Measurements from ENCODE around the gene CHRNG. TPM values are rescaled to one million over a fixed set of nuclear protein-coding genes. Genes with fewer than 3 reads are reported as not detected.

Gene CHRNG
- total RNA-seq, 2 donors from 2014 or later, result not detected

DNA sequence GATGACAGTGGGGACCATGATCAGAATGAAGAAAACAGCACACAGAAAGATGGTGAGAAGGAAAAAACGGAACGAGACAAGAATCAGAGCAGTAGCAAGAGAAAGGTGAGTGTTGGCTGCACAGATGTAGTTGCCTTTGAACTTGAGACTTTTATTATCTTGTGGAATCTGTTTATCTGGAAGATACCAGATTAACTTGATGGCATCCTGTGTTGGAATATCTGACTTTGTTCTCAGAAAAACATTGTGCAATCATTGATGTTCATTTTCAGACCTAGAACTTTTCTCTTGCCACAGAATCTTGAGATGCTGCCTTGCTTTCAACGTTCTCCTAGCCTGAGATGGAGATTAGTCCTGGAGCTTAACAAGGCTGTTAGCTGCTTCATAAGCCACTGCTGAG, 16.9 kb downstream of the CHRNG start:
- H3K27ac ChIP-seq (ENCODE audit: low read depth, low read length), result no peak overlapping the region
- H3K4me1 Mint-ChIP-seq, result peaks cover 4% of the 10 kb centered on the region
- no peak overlapping the region for H3K9ac ChIP-seq (ENCODE audit: extremely low read depth, low read length, poor library complexity, severe bottlenecking)
- no peak overlapping the region for H3K4me3 ChIP-seq (ENCODE audit: low read length)
- H3K4me1 ChIP-seq (ENCODE audit: control insufficient read depth, insufficient read depth, low read length), result no peaks in the 10 kb centered on the region
- H3K36me3 Mint-ChIP-seq (ENCODE audit: low read depth), result peaks cover 53% of the 10 kb centered on the region
- TF ChIP-seq, protein P1, sequence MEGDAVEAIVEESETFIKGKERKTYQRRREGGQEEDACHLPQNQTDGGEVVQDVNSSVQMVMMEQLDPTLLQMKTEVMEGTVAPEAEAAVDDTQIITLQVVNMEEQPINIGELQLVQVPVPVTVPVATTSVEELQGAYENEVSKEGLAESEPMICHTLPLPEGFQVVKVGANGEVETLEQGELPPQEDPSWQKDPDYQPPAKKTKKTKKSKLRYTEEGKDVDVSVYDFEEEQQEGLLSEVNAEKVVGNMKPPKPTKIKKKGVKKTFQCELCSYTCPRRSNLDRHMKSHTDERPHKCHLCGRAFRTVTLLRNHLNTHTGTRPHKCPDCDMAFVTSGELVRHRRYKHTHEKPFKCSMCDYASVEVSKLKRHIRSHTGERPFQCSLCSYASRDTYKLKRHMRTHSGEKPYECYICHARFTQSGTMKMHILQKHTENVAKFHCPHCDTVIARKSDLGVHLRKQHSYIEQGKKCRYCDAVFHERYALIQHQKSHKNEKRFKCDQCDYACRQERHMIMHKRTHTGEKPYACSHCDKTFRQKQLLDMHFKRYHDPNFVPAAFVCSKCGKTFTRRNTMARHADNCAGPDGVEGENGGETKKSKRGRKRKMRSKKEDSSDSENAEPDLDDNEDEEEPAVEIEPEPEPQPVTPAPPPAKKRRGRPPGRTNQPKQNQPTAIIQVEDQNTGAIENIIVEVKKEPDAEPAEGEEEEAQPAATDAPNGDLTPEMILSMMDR (conservative IDR thresholded peaks at IDR 0.05), result no peak
- H3K27ac Mint-ChIP-seq, result no peak overlapping the region
- DNase-seq, result no peak
- H3K27me3 Mint-ChIP-seq (ENCODE audit: insufficient read depth), result no peaks in the 10 kb centered on the region
- H3K27me3 ChIP-seq (ENCODE audit: control insufficient read depth, insufficient read depth, low read length, poor library complexity, severe bottlenecking), result no peaks in the 10 kb centered on the region
- no peaks in the 10 kb centered on the region for H3K9me3 ChIP-seq (ENCODE audit: control insufficient read depth, low read length)
- no peaks in the 10 kb centered on the region for H3K9me3 Mint-ChIP-seq
- WGBS, 2 experiments (ENCODE audit: insufficient coverage in 1 of 2, insufficient read length in 1 of 2), result 89 to 91% methylated on average over 3 of the region's 3 CpGs
- no peak overlapping the region for H3K4me3 Mint-ChIP-seq
- H3K36me3 ChIP-seq (ENCODE audit: control insufficient read depth, insufficient read depth, low read length), result peaks cover 68% of the 10 kb centered on the region

DNA sequence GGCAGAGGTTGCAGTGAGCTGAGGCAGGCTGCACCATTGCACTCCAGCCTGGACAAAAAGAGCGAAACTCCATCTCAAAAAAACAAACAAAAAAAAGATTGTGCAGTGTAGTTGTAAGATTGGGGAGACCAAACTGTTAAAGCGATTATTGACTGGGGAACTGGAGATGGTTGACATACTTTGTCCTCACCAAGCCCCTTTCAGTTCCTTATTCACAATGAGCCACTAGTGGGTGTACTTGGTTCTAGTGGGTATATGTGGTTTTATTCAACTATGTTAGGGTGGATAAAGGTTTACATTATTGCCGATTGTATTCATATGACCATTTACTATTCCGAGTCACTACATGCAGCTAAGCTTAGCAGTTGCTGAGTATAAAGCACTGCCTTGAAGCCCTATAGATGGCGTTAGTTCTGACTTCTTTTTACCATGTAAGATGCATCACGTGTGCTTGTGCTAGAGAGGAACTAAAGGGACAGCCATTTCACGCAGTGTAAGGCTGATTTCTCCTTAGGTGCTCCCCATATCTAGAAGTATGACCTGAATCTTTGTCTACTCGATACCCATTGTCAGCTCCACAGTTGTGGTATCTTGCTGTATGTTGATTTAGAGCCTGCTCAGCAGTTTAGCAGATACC, 23.1 kb downstream of the CHRNG start:
- H3K4me1 Mint-ChIP-seq, result no peaks in the 10 kb centered on the region
- DNase-seq, result no peak
- H3K27ac Mint-ChIP-seq, result no peak overlapping the region
- no peaks in the 10 kb centered on the region for H3K9me3 Mint-ChIP-seq
- Histone ChIP-seq H3K9ac (ENCODE audit: extremely low read depth, low read length, poor library complexity, severe bottlenecking) (no peak overlapping the region), H3K27me3 (ENCODE audit: control insufficient read depth, insufficient read depth, low read length, poor library complexity, severe bottlenecking) (no peaks in the 10 kb centered on the region), H3K4me1 (ENCODE audit: control insufficient read depth, insufficient read depth, low read length) (no peaks in the 10 kb centered on the region), H3K9me3 (ENCODE audit: control insufficient read depth, low read length) (no peaks in the 10 kb centered on the region), H3K4me3 (ENCODE audit: low read length) (no peak overlapping the region), H3K27ac (ENCODE audit: low read depth, low read length) (no peak overlapping the region), H3K36me3 (ENCODE audit: control insufficient read depth, insufficient read depth, low read length) (peaks cover 89% of the 10 kb centered on the region)
- H3K4me3 Mint-ChIP-seq, result no peak overlapping the region
- TF ChIP-seq, protein P1 (conservative IDR thresholded peaks at IDR 0.05), result no peak
- WGBS, 2 experiments (ENCODE audit: insufficient coverage in 1 of 2, insufficient read length in 1 of 2), result 94 to 99% methylated on average over 6 to 7 of the region's 8 CpGs
- peaks cover 85% of the 10 kb centered on the region for H3K36me3 Mint-ChIP-seq (ENCODE audit: low read depth)
- H3K27me3 Mint-ChIP-seq (ENCODE audit: insufficient read depth), result no peaks in the 10 kb centered on the region

DNA sequence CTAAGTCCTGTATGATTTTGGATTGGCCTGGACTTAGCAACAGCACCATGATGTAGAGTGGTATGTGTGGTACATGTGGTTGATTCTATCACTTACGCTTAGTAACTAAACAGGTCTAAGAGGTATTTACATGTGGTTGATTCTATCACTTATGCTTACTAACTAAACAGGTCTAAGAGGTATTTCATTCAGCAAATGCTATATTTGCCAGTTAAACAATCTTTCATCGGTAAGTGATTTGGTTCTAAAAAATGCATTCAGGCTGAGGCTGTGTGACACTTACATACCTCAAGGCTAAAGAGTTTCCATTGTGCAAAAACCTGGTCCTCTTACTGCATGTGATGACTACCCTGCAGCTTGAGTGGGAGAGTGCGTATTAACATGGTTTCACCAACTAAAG, 24.1 kb downstream of the CHRNG start:
- 97 to 100% methylated on average over 1 to 2 of the region's 3 CpGs for WGBS, 2 experiments (ENCODE audit: insufficient coverage in 1 of 2, insufficient read length in 1 of 2)
- H3K27me3 ChIP-seq (ENCODE audit: control insufficient read depth, insufficient read depth, low read length, poor library complexity, severe bottlenecking), result no peaks in the 10 kb centered on the region
- no peaks in the 10 kb centered on the region for H3K4me1 ChIP-seq (ENCODE audit: control insufficient read depth, insufficient read depth, low read length)
- H3K4me3 ChIP-seq (ENCODE audit: low read length), result no peak overlapping the region
- peaks cover 91% of the 10 kb centered on the region for H3K36me3 ChIP-seq (ENCODE audit: control insufficient read depth, insufficient read depth, low read length)
- H3K27ac Mint-ChIP-seq, result no peak overlapping the region
- no peak overlapping the region for H3K9ac ChIP-seq (ENCODE audit: extremely low read depth, low read length, poor library complexity, severe bottlenecking)
- H3K27ac ChIP-seq (ENCODE audit: low read depth, low read length), result no peak overlapping the region
- H3K9me3 ChIP-seq (ENCODE audit: control insufficient read depth, low read length), result no peaks in the 10 kb centered on the region
- H3K27me3 Mint-ChIP-seq (ENCODE audit: insufficient read depth), result no peaks in the 10 kb centered on the region
- peaks cover 90% of the 10 kb centered on the region for H3K36me3 Mint-ChIP-seq (ENCODE audit: low read depth)
- TF ChIP-seq, protein P1 (conservative IDR thresholded peaks at IDR 0.05), result no peak
- DNase-seq, result no peak
- H3K4me3 Mint-ChIP-seq, result no peak overlapping the region
- H3K9me3 Mint-ChIP-seq, result no peaks in the 10 kb centered on the region
- no peaks in the 10 kb centered on the region for H3K4me1 Mint-ChIP-seq

Measured in endodermal cell (in vitro differentiated cells).